SU-DHL-6 (cell line): ENCODE results near the gene MIX23.

Experiments used
- H2AFZ ChIP-seq: fragments of 200-600 bp; sonication (generic); 2 replicates; pipeline ENCODE4 v1.6.1; 2014; ENCODE audit warnings: low read depth, mild to moderate bottlenecking, moderate library complexity, mixed read lengths, antibody characterized with exemption, low read length; ENCODE audit not compliant: severe bottlenecking
- H3F3A ChIP-seq: fragments of 200-600 bp; shearing (Covaris generic); 2 replicates; pipeline ENCODE4 v1.6.0; 2016; ENCODE audit warnings: antibody characterized with exemption, mild to moderate bottlenecking; ENCODE audit not compliant: insufficient read depth
- H3K27ac ChIP-seq: fragments of 200-600 bp; sonication (generic); 2 replicates; pipeline ENCODE4 v1.5.1; 2016; ENCODE audit warnings: low read depth, mild to moderate bottlenecking, low read length, moderate library complexity, mixed read lengths
- H3K27me3 ChIP-seq: fragments of 200-600 bp; sonication (generic), shearing (Covaris generic); 2 replicates; pipeline ENCODE4 v1.6.0; 2014; ENCODE audit warnings: mild to moderate bottlenecking, low read length
- H3K36me3 ChIP-seq: fragments of 200-600 bp; sonication (generic); 2 replicates; pipeline ENCODE4 v1.6.1; 2014; ENCODE audit warnings: mild to moderate bottlenecking, low read length, mixed read lengths
- H3K4me2 ChIP-seq: fragments of 300-600, 200-600 bp; shearing (Covaris generic), sonication (generic); 2 replicates; pipeline ENCODE4 v1.6.0; 2014; ENCODE audit warnings: low read length, low read depth, mild to moderate bottlenecking; ENCODE audit not compliant: poor library complexity, severe bottlenecking
- H3K4me3 ChIP-seq: fragments of 200-600 bp; sonication (generic); 2 replicates; pipeline ENCODE4 v1.5.1; 2014; ENCODE audit warnings: antibody characterized with exemption, low read length, mild to moderate bottlenecking, mixed read lengths; ENCODE audit not compliant: insufficient read depth, poor library complexity, severe bottlenecking
- H3K79me2 ChIP-seq: fragments of 200-600 bp; sonication (generic); 2 replicates; pipeline ENCODE4 v1.6.1; 2014; ENCODE audit warnings: mild to moderate bottlenecking, low read length, moderate library complexity; ENCODE audit not compliant: insufficient read depth
- H3K9ac ChIP-seq: fragments of 200-600 bp; sonication (generic); 2 replicates; pipeline ENCODE4 v1.7.0; 2014; ENCODE audit warnings: mild to moderate bottlenecking, low read length
- H3K9me2 ChIP-seq: fragments of 200-600 bp; sonication (generic); replicated peaks from 2 replicates; pipeline ENCODE4 v1.6.1; 2014; ENCODE audit warnings: low read length; ENCODE audit not compliant: insufficient read depth
- H3K9me3 ChIP-seq: fragments of 200-600 bp; sonication (generic); 2 replicates; pipeline ENCODE4 v1.6.1; 2014; ENCODE audit warnings: low read length, mixed read lengths; ENCODE audit not compliant: insufficient read depth
- H4K20me1 ChIP-seq: fragments of 200-600 bp; sonication (generic); 2 replicates; pipeline ENCODE4 v1.6.1; 2014; ENCODE audit warnings: low read depth, mild to moderate bottlenecking, antibody characterized with exemption, low read length, moderate library complexity, mixed read lengths
- EZH2phosphoT487 ChIP-seq: fragments of 200-600 bp; sonication (generic), shearing (Covaris generic); conservative IDR thresholded peaks from 2 replicates; pipeline ENCODE4 v1.6.1; 2018; ENCODE audit warnings: mild to moderate bottlenecking, antibody characterized with exemption, low read length, moderate library complexity, mixed read lengths
- TF ChIP-seq, protein P1 (sequence below): fragments of 200-600 bp; sonication (generic); IDR thresholded peaks from one replicate; pipeline ENCODE4 v1.5.1; 2017; ENCODE audit warnings: antibody characterized with exemption, mild to moderate bottlenecking, low read length, moderate library complexity; ENCODE audit not compliant: insufficient read depth, poor library complexity, severe bottlenecking

The MIX23 gene

DNA sequence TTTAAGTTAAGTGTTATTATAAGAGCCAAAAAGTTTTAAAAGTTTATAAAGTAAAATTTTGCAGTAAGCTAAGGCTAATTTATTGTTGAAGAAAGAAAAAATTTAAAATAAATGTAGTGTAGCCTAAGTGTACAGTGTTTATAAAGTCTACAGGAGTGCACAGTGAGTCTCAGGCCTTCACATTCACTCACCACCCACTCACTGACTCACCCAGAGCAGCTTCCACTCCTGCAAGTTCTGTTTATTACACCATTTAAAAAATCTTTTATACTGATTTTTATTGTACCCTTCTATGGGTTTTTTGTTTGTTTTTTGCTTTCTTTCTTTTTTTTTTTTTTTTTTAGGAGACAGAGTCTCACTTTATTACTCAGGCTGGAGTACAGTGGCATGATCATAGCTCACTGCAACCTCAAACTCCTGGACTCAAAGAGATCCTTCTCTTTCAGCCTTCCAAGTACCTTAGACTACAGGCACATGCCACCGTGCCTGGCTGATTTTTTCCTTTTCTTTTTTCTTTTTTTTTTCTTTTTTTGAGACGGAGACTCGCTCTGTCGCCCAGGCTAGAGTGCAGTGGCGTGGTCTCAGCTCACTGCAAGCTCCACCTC, 32.1 kb downstream of the MIX23 start:
- no peaks in the 10 kb centered on the region for H3K9me3 ChIP-seq
- H3F3A ChIP-seq = no peaks in the 10 kb centered on the region
- TF ChIP-seq, protein P1, sequence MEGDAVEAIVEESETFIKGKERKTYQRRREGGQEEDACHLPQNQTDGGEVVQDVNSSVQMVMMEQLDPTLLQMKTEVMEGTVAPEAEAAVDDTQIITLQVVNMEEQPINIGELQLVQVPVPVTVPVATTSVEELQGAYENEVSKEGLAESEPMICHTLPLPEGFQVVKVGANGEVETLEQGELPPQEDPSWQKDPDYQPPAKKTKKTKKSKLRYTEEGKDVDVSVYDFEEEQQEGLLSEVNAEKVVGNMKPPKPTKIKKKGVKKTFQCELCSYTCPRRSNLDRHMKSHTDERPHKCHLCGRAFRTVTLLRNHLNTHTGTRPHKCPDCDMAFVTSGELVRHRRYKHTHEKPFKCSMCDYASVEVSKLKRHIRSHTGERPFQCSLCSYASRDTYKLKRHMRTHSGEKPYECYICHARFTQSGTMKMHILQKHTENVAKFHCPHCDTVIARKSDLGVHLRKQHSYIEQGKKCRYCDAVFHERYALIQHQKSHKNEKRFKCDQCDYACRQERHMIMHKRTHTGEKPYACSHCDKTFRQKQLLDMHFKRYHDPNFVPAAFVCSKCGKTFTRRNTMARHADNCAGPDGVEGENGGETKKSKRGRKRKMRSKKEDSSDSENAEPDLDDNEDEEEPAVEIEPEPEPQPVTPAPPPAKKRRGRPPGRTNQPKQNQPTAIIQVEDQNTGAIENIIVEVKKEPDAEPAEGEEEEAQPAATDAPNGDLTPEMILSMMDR = no peak
- TF ChIP-seq EZH2phosphoT487 = no peak
- no peak overlapping the region for H3K4me3 ChIP-seq
- H3K79me2 ChIP-seq = no peaks in the 10 kb centered on the region
- no peak overlapping the region for H3K27ac ChIP-seq
- no peak overlapping the region for H2AFZ ChIP-seq
- no peak overlapping the region for H3K9ac ChIP-seq
- H3K36me3 ChIP-seq = no peaks in the 10 kb centered on the region
- no peaks in the 10 kb centered on the region for H3K27me3 ChIP-seq
- no peaks in the 10 kb centered on the region for H4K20me1 ChIP-seq
- H3K9me2 ChIP-seq = no peaks in the 10 kb centered on the region
- H3K4me2 ChIP-seq = no peak overlapping the region

DNA sequence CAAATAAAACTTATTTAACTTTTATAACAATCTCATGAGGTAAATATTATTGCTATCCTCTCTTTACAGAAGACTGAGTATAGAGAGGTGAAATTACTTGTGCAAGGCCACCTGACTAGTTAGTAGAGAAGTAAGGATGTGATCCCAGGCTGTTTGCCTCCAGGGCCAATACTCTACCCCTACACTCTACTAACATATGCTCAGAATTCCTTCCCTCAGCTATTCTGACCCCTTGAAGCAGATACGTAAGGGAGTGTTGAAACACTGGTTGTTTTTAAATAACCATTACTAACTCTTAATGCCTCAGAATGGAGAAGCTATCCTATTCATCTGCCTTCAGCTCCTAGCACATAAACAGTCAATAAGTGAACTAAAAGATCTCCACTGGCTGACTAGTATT, 33.9 kb downstream of the MIX23 start:
- no peaks in the 10 kb centered on the region for H3K9me3 ChIP-seq
- no peak overlapping the region for H2AFZ ChIP-seq

DNA sequence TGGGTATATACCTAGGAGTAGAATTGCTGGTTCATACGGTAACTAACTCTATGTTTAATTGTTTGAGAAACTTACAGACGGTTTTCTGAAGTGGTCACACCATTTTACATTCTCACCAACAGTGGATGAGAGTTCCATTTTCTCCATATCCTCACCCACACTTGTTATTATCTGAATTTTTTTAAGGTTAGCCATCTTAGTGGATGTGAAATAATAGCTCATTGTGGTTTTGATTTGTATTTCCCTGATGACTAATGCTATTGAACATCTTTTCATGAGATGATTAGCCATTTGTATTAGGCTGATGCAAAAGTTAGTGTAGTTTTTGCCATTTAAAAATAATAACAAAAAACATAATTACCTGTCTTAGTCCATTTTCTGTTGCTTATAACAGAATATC, 39.4 kb downstream of the MIX23 start:
- Histone ChIP-seq H3K4me3 (no peak overlapping the region), H3K9me3 (no peaks in the 10 kb centered on the region), H4K20me1 (no peaks in the 10 kb centered on the region), H3K36me3 (no peaks in the 10 kb centered on the region), H2AFZ (no peak overlapping the region), H3K27me3 (no peaks in the 10 kb centered on the region), H3K9ac (no peak overlapping the region), H3K79me2 (no peaks in the 10 kb centered on the region), H3K27ac (no peak overlapping the region), H3K9me2 (no peaks in the 10 kb centered on the region), H3F3A (no peaks in the 10 kb centered on the region), H3K4me2 (no peak overlapping the region)
- TF ChIP-seq, protein P1 = no peak
- no peak for TF ChIP-seq EZH2phosphoT487

More for the DNA sequence above, 33.9 kb downstream of the MIX23 start:
- Histone ChIP-seq H3K9ac (no peak overlapping the region), H3K4me3 (no peak overlapping the region), H3F3A (no peaks in the 10 kb centered on the region), H3K9me2 (no peaks in the 10 kb centered on the region), H3K79me2 (no peaks in the 10 kb centered on the region), H3K27me3 (no peaks in the 10 kb centered on the region), H3K27ac (no peak overlapping the region), H3K36me3 (no peaks in the 10 kb centered on the region), H4K20me1 (no peaks in the 10 kb centered on the region), H3K4me2 (no peak overlapping the region)
- no peak for TF ChIP-seq EZH2phosphoT487
- TF ChIP-seq, protein P1 = no peak
